Muscle layer of duodenum (tissue), 2 donors: ENCODE results near the gene DFFA.

Experiments used
- H3K27ac ChIP-seq: one replicate; pipeline ENCODE4 v1.7.0; 2013; ENCODE audit warnings: mild to moderate bottlenecking, low read length
- H3K27me3 ChIP-seq: one replicate; pipeline ENCODE4 v1.7.0; 2013; ENCODE audit warnings: low read depth, mild to moderate bottlenecking, control low read depth, low read length
- H3K36me3 ChIP-seq, 2 donors: one replicate each; pipeline ENCODE4 v1.7.0; 2013; ENCODE audit warnings: low read length in 2 of 2, control low read depth in 1 of 2, mild to moderate bottlenecking in 1 of 2; ENCODE audit not compliant: insufficient read depth in 2 of 2, control insufficient read depth in 1 of 2
- H3K4me1 ChIP-seq, 2 donors: one replicate each; pipeline ENCODE4 v1.7.0; 2013; ENCODE audit warnings: low read length in 2 of 2, mild to moderate bottlenecking in 2 of 2, control low read depth in 1 of 2, moderate library complexity in 1 of 2; ENCODE audit not compliant: insufficient read depth in 2 of 2, control insufficient read depth in 1 of 2
- H3K4me3 ChIP-seq, 2 donors: one replicate each; pipeline ENCODE4 v1.7.0; 2013; ENCODE audit warnings: low read length in 2 of 2, low read depth in 1 of 2, mild to moderate bottlenecking in 1 of 2
- H3K9me3 ChIP-seq, 2 donors: one replicate each; pipeline ENCODE4 v1.7.0; 2013; ENCODE audit warnings: low read length in 2 of 2, control low read depth in 1 of 2, mild to moderate bottlenecking in 1 of 2; ENCODE audit not compliant: control insufficient read depth in 1 of 2
- donor health status: healthy.

The DFFA gene

GRCh38 chr1:10456048-10456447 lies 16.3 kb downstream of the DFFA start:
- Histone ChIP-seq H3K27ac (no peak overlapping the region), H3K4me1 (peaks cover 0 to 7% of the 10 kb centered on the region in 2 donors), H3K4me3 (no peak overlapping the region), H3K9me3 (no peaks in the 10 kb centered on the region), H3K36me3 (peaks cover 1 to 8% of the 10 kb centered on the region in 2 donors), H3K27me3 (no peaks in the 10 kb centered on the region)

DNA sequence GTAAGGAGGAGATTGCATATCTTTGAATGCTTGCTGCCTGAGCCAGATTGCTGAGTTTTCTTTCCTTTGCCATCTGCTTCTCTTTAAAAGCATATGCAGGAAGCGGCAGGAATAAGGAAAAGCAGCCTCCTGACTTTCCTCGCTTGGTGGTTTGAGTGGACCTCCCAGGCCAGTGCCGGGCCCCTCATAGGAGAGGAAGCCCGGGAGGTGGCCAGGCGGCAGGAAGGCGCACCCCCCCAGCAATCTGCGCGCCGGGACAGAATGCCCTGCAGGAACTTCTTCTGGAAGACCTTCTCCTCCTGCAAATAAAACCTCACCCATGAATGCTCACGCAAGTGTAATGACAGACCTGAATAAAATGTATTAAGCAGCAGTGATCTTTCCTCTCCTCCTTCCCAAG lies 21.0 kb downstream of the DFFA start:
- H3K4me1 ChIP-seq, result peaks cover 0 to 15% of the 10 kb centered on the region in 2 donors
- no peaks in the 10 kb centered on the region for H3K9me3 ChIP-seq
- H3K36me3 ChIP-seq, result no peaks in the 10 kb centered on the region
- no peaks in the 10 kb centered on the region for H3K27me3 ChIP-seq
- no peak overlapping the region for H3K27ac ChIP-seq
- peak overlapping the region in 1 of 2 donors; percentile 9 for H3K4me3 ChIP-seq

DNA sequence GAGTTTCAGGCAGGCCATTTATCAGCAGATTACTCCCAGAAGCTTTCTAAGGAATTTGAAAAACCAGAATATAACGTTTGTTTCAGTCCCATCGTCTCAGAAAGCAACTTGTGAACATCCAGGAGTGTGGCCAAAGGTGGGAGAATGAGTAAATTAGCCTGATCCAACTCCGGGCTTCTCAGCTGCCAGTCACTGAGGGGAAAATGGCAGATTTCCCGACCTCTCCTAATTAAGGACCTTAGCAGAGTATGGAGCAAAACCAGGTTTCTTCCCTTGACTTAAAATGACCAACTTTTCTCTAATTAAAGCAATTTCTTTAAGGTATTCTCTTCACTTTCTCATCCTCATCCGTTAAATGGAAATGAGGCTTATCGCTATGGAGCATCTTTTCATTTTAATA lies 21.5 kb downstream of the DFFA start:
- Histone ChIP-seq H3K36me3 (no peaks in the 10 kb centered on the region), H3K27ac (no peak overlapping the region), H3K4me3 (no peak overlapping the region), H3K27me3 (no peaks in the 10 kb centered on the region), H3K4me1 (peaks cover 0 to 15% of the 10 kb centered on the region in 2 donors), H3K9me3 (no peaks in the 10 kb centered on the region)

- H3K27me3 ChIP-seq, result no peaks in the 10 kb centered on the region
- H3K9me3 ChIP-seq, result no peaks in the 10 kb centered on the region
- no peaks in the 10 kb centered on the region for H3K36me3 ChIP-seq
- H3K4me1 ChIP-seq, result peaks cover 0 to 15% of the 10 kb centered on the region in 2 donors
- H3K27ac ChIP-seq, result no peak overlapping the region
- no peak overlapping the region for H3K4me3 ChIP-seq
Measured at GRCh38 chr1:10450156-10450814, 22.0 kb downstream of the DFFA start.

DNA sequence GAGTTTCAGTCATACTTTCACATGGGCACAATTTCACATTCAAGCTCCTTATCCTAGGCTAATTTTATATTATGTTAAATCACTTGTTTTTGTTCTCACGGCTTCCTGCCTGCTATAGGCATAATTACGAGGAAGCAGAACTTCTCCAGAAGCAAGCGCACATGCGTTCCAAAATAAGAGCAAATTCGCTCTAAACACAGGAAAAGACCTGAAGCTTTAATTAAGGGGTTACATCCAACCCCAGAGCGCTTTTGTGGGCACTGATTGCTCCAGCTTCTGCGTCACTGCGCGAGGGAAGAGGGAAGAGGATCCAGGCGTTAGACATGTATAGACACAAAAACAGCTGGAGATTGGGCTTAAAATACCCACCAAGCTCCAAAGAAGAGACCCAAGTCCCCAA lies 22.6 kb downstream of the DFFA start, which contains the start of gene CORT:
TSS of gene CORT (plus strand) at position 281 of the 400 bp plus-strand sequence. CDS start 193 bp downstream, outside the sequence.
- Histone ChIP-seq H3K9me3 (no peaks in the 10 kb centered on the region), H3K4me3 (no peak within 1 kb of the TSS), H3K27me3 (no peaks in the 10 kb centered on the region), H3K4me1 (peaks cover 0 to 15% of the 10 kb centered on the region in 2 donors), H3K27ac (no peak within 1 kb of the TSS), H3K36me3 (peaks cover 0 to 4% of the 10 kb centered on the region in 2 donors)

GRCh38 chr1:10446790-10447422 lies 25.4 kb downstream of the DFFA start:
- no peak overlapping the region for H3K27ac ChIP-seq
- H3K4me3 ChIP-seq, result no peak overlapping the region
- H3K36me3 ChIP-seq, result peaks cover 0 to 11% of the 10 kb centered on the region in 2 donors
- H3K9me3 ChIP-seq, result no peaks in the 10 kb centered on the region
- no peaks in the 10 kb centered on the region for H3K27me3 ChIP-seq
- peaks cover 0 to 15% of the 10 kb centered on the region in 2 donors for H3K4me1 ChIP-seq

DNA sequence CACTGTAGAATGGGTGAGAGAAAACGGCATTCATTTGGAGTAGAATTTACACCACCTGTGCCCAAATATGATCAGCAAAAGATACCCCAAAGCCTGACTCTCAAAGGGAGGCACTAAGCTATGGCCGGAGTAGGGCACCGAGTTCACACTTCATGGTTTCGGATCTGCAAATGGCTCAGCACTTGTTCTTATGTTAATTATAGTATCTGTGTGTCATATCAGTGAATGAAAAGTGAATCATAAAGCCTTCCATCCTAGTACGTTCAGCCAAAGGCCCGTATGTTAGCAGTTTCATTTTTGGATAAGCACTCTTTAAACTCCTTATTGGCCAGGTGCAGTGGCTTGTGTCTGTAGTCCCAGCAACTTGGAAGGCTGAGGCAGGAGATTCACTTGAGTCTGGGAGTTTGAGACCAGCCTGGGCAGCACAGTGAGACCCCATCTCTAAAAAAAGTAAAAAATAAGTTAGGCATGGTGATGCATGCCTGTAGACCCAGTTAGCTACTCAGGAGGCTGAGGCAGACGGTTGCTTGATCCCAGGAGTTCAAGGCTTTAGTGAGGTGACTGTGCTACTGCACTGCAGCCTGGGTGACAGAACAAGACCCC lies 27.4 kb downstream of the DFFA start:
- Histone ChIP-seq H3K4me1 (no peaks in the 10 kb centered on the region), H3K36me3 (peaks cover 0 to 19% of the 10 kb centered on the region in 2 donors), H3K27me3 (no peaks in the 10 kb centered on the region), H3K27ac (no peak overlapping the region), H3K4me3 (no peak overlapping the region), H3K9me3 (no peaks in the 10 kb centered on the region)

DNA sequence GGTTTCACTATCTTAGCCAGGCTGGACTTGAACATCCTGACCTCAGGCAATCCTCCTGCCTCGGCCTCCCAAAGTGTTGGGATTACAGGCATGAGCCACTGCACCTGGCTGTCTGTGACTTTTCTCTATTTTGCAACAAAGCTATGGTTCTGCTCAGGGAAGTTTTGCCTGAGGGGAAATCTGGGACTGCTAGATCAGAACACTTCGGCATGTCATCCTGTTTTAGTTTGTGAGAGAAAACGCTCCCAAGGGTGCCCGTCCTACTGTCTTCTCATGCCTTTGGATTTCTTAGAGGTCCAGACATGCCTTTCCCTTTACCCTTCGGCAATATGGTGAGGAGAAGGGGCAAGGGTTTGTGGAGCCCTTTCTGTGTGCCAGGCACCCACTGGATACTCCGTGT lies 28.1 kb downstream of the DFFA start:
- Histone ChIP-seq H3K4me3 (no peak overlapping the region), H3K36me3 (peaks cover 0 to 21% of the 10 kb centered on the region in 2 donors), H3K27ac (no peak overlapping the region), H3K4me1 (no peaks in the 10 kb centered on the region), H3K9me3 (no peaks in the 10 kb centered on the region), H3K27me3 (no peaks in the 10 kb centered on the region)

- Histone ChIP-seq H3K9me3 (no peaks in the 10 kb centered on the region), H3K36me3 (peaks cover 0 to 21% of the 10 kb centered on the region in 2 donors), H3K4me1 (no peaks in the 10 kb centered on the region), H3K27me3 (no peaks in the 10 kb centered on the region), H3K27ac (no peak overlapping the region), H3K4me3 (no peak overlapping the region)
Measured at GRCh38 chr1:10440794-10441193, 31.5 kb downstream of the DFFA start.

DNA sequence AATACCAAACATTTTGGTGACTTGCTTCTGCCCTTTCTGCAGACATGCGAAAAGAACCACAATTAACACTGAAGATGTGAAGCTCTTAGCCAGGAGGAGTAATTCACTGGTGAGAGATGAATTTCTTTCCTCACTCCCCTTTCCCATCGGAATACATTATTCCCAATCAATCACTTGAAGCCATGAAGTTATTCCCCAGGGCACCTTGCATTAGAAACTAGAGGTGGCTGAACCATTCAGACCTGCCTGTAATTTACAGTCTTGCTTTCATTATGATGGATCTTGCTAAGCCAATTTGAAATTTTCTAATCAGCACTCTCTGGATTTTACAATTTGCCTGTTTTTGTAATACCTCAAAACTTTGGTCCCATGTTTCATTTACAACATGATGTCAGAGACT lies 32.0 kb downstream of the DFFA start:
- peaks cover 0 to 21% of the 10 kb centered on the region in 2 donors for H3K36me3 ChIP-seq
- H3K27ac ChIP-seq, result no peak overlapping the region
- no peaks in the 10 kb centered on the region for H3K27me3 ChIP-seq
- no peaks in the 10 kb centered on the region for H3K9me3 ChIP-seq
- no peaks in the 10 kb centered on the region for H3K4me1 ChIP-seq
- H3K4me3 ChIP-seq, result no peak overlapping the region

GRCh38 chr1:10438677-10439163 lies 33.6 kb downstream of the DFFA start:
- Histone ChIP-seq H3K4me1 (no peaks in the 10 kb centered on the region), H3K27ac (no peak overlapping the region), H3K9me3 (no peaks in the 10 kb centered on the region), H3K36me3 (peaks cover 0 to 10% of the 10 kb centered on the region in 2 donors), H3K4me3 (no peak overlapping the region), H3K27me3 (no peaks in the 10 kb centered on the region)
